Activated naive CD8-positive, alpha-beta T cell treated with anti-CD3 and anti-CD28 coated beads for 36 hours (primary cell): Measurements from ENCODE around the gene SORBS1. TPM values are rescaled to one million over a fixed set of nuclear protein-coding genes. Genes with fewer than 3 reads are reported as not detected.

ENCODE experiments used
- DNase-seq: peaks from one replicate; pipeline ENCODE4 v3.0.0; 2021
- H3K27ac Mint-ChIP-seq: one replicate; pipeline ENCODE4 v1.8.0; 2022; ENCODE audit warnings: mild to moderate bottlenecking, moderate library complexity, mixed read lengths
- H3K27me3 Mint-ChIP-seq: one replicate; pipeline ENCODE4 v1.8.0; 2022; ENCODE audit warnings: mild to moderate bottlenecking, mixed read lengths
- H3K36me3 Mint-ChIP-seq: one replicate; pipeline ENCODE4 v1.8.0; 2021; ENCODE audit warnings: mild to moderate bottlenecking, mixed read lengths
- H3K4me1 Mint-ChIP-seq: one replicate; pipeline ENCODE4 v1.8.0; 2021; ENCODE audit warnings: mixed read lengths
- H3K4me3 Mint-ChIP-seq: one replicate; pipeline ENCODE4 v1.8.0; 2022; ENCODE audit warnings: mild to moderate bottlenecking, moderate library complexity, mixed read lengths
- H3K9me3 Mint-ChIP-seq: one replicate; pipeline ENCODE4 v1.8.0; 2022; ENCODE audit warnings: mixed read lengths
- total RNA-seq, 2 experiments: library from RNA; stranded (reverse); gene quantifications; one replicate each; pipeline ENCODE4 v1.2.3, GENCODE V29; 2021

SORBS1 gene
- total RNA-seq, 2 experiments from 2014 or later = 0.54 to 0.64 TPM

DNA sequence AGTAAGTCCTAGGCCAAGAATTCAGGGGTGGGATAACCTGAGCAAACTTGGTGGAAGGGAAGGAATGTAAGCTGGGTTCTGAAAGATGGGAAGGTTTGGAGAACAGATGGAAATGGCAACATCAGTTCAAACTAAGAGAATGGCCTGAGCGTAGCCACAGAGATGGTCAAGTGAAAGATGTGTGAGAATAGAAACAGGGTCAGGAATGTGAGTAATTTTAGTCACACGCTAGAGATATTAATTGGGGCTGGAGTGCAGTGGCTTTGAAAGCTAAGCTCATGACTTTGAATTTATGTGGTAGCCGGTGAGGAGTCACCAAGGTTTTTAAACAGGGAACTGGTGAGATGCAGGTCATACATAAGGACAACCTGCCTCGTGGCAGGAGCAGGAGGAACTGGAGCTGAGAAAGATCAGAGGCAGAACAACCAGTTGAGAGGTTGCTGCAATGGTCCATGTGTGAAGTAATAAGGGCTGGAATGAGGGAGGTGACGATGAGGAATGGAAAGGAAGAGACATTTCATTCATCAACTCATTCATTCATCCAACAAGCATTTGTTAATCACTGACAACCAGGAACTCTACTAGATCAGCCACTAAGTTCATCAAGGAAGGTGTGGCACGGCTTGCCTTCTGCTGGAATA, 12.9 kb upstream of the SORBS1 start:
- Mint-ChIP-seq H3K9me3 (no peaks in the 10 kb centered on the region), H3K4me1 (no peaks in the 10 kb centered on the region), H3K27me3 (peaks cover 4% of the 10 kb centered on the region), H3K27ac (no peak overlapping the region), H3K36me3 (no peaks in the 10 kb centered on the region), H3K4me3 (no peak overlapping the region)
- no peak for DNase-seq

GRCh38 chr10:95573527-95573926, 12.4 kb upstream of the SORBS1 start:
- H3K27me3 Mint-ChIP-seq = peaks cover under 1% of the 10 kb centered on the region
- no peak overlapping the region for H3K27ac Mint-ChIP-seq

GRCh38 chr10:95572131-95572820, 11.1 kb upstream of the SORBS1 start:
- H3K9me3 Mint-ChIP-seq = no peaks in the 10 kb centered on the region
- no peak overlapping the region for H3K27ac Mint-ChIP-seq
- DNase-seq = no peak
- H3K36me3 Mint-ChIP-seq = no peaks in the 10 kb centered on the region
- H3K27me3 Mint-ChIP-seq = no peaks in the 10 kb centered on the region
- H3K4me1 Mint-ChIP-seq = no peaks in the 10 kb centered on the region
- H3K4me3 Mint-ChIP-seq = no peak overlapping the region

More at GRCh38 chr10:95573527-95573926, 12.4 kb upstream of the SORBS1 start:
- H3K4me3 Mint-ChIP-seq = no peak overlapping the region
- no peak for DNase-seq
- H3K9me3 Mint-ChIP-seq = no peaks in the 10 kb centered on the region
- H3K4me1 Mint-ChIP-seq = no peaks in the 10 kb centered on the region
- no peaks in the 10 kb centered on the region for H3K36me3 Mint-ChIP-seq

GRCh38 chr10:95571390-95571789, 10.2 kb upstream of the SORBS1 start:
- Mint-ChIP-seq H3K4me3 (no peak overlapping the region), H3K36me3 (no peaks in the 10 kb centered on the region)

GRCh38 chr10:95569368-95569767, 8.2 kb upstream of the SORBS1 start:
- no peak for DNase-seq
- Mint-ChIP-seq H3K27ac (no peak overlapping the region), H3K4me1 (no peaks in the 10 kb centered on the region), H3K27me3 (no peaks in the 10 kb centered on the region), H3K4me3 (no peak overlapping the region), H3K9me3 (no peaks in the 10 kb centered on the region), H3K36me3 (no peaks in the 10 kb centered on the region)

More at GRCh38 chr10:95571390-95571789, 10.2 kb upstream of the SORBS1 start:
- no peak for DNase-seq
- Mint-ChIP-seq H3K27me3 (no peaks in the 10 kb centered on the region), H3K27ac (no peak overlapping the region), H3K9me3 (no peaks in the 10 kb centered on the region), H3K4me1 (no peaks in the 10 kb centered on the region)

- no peak for DNase-seq
- no peak overlapping the region for H3K27ac Mint-ChIP-seq
- no peaks in the 10 kb centered on the region for H3K36me3 Mint-ChIP-seq
- no peaks in the 10 kb centered on the region for H3K9me3 Mint-ChIP-seq
- H3K4me1 Mint-ChIP-seq = no peaks in the 10 kb centered on the region
- no peak overlapping the region for H3K4me3 Mint-ChIP-seq
- H3K27me3 Mint-ChIP-seq = no peaks in the 10 kb centered on the region
Observed at GRCh38 chr10:95567903-95568630, 6.9 kb upstream of the SORBS1 start.

DNA sequence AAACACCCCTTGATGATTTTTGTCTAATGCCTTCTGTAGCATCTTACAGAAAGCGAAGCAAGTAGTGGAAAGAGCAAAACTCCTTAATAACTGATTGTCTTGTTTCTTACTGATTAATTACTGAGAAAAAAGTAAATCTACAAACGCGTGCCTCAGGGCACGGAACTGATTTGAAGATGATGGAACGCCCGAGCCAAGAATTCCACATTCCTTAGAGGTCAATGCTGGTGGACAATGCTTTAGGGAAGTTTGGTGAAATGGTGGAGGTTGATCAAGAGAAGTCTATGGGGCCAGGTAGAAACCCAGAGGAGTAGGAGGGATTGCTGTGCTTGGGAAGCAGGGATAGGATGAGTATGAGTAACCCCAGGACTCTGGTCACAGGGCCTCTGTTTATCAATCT, 5.0 kb upstream of the SORBS1 start:
- H3K36me3 Mint-ChIP-seq = no peaks in the 10 kb centered on the region
- H3K27ac Mint-ChIP-seq = no peak overlapping the region
- no peaks in the 10 kb centered on the region for H3K27me3 Mint-ChIP-seq
- no peak overlapping the region for H3K4me3 Mint-ChIP-seq
- H3K9me3 Mint-ChIP-seq = no peaks in the 10 kb centered on the region
- DNase-seq = no peak
- H3K4me1 Mint-ChIP-seq = peaks cover 2% of the 10 kb centered on the region

DNA sequence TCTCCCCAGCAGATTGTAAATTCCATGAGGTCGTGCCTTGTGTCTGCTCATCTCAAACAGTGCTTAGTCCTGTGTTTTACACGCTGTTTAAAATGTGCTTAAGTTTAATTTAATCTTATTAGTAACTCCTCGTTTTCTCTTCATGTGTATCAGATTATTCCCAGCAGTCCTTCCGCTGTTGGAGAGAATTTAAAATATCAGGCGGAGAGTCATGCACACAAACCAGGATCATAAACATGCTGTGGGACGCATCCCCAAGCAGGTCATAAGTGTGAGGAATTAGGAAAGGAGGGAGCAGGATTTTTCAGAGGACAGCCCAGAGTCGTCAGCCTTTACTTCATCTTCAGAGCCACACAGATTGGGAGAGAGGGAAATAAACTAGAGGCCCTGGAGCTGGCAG, 4.2 kb upstream of the SORBS1 start:
- no peaks in the 10 kb centered on the region for H3K9me3 Mint-ChIP-seq
- no peak overlapping the region for H3K4me3 Mint-ChIP-seq
- H3K4me1 Mint-ChIP-seq = peaks cover 5% of the 10 kb centered on the region
- H3K27ac Mint-ChIP-seq = no peak overlapping the region
- no peaks in the 10 kb centered on the region for H3K27me3 Mint-ChIP-seq
- no peak for DNase-seq
- H3K36me3 Mint-ChIP-seq = no peaks in the 10 kb centered on the region

- H3K4me3 Mint-ChIP-seq = no peak overlapping the region
- peaks cover 9% of the 10 kb centered on the region for H3K4me1 Mint-ChIP-seq
- no peaks in the 10 kb centered on the region for H3K9me3 Mint-ChIP-seq
- no peak overlapping the region for H3K27ac Mint-ChIP-seq
- H3K36me3 Mint-ChIP-seq = no peaks in the 10 kb centered on the region
- peaks cover 7% of the 10 kb centered on the region for H3K27me3 Mint-ChIP-seq
- no peak for DNase-seq
Observed at GRCh38 chr10:95564291-95564690, 3.1 kb upstream of the SORBS1 start.

DNA sequence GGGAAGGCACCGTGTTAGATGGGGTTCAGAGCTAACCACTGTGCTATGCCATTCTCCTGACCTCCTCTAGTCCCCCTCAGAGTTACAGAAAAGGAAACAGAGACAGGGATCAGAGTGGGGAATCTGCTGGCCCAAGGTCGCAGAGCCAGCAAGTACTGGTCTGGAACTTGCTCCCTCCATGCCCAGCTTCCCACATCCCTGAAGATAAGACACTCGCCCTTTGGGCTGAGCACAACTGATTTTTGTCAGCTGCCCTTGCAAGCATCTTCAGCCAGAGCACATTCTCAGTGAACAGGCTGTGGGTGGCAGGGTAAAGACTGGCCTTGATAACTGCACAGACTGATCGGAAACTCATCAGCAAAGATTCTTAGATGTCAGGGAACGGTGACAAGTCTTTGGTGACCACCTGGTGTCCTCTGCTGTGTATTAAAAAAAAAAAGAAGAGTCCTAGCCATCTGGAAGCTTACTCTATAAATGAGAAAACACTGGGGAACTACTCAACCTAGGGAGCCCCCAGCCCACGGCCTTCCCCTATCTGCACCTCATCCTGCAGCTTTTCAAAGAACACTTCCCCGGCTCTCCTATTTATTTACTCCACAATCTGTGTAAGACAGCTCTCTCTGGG, 1.3 kb upstream of the SORBS1 start:
- peaks cover 9% of the 10 kb centered on the region for H3K4me1 Mint-ChIP-seq
- no peak overlapping the region for H3K4me3 Mint-ChIP-seq
- peaks cover 7% of the 10 kb centered on the region for H3K27me3 Mint-ChIP-seq
- H3K36me3 Mint-ChIP-seq = no peaks in the 10 kb centered on the region
- no peak overlapping the region for H3K27ac Mint-ChIP-seq
- DNase-seq = no peak
- H3K9me3 Mint-ChIP-seq = no peaks in the 10 kb centered on the region

- Mint-ChIP-seq H3K27me3 (peaks cover 7% of the 10 kb centered on the region), H3K36me3 (no peaks in the 10 kb centered on the region), H3K4me1 (peaks cover 9% of the 10 kb centered on the region), H3K27ac (no peak overlapping the region), H3K4me3 (peak overlapping the region; percentile 75), H3K9me3 (no peaks in the 10 kb centered on the region)
- no peak for DNase-seq
Observed at GRCh38 chr10:95561864-95562177, 650 bp upstream of the SORBS1 start.

GRCh38 chr10:95560278-95561176, 644 bp downstream of the SORBS1 start:
- Mint-ChIP-seq H3K27me3 (peaks cover 7% of the 10 kb centered on the region), H3K4me3 (peak overlapping the region; percentile 95), H3K27ac (peak overlapping the region; percentile 70), H3K36me3 (no peaks in the 10 kb centered on the region), H3K4me1 (peaks cover 9% of the 10 kb centered on the region), H3K9me3 (no peaks in the 10 kb centered on the region)
- peak; percentile 46 for DNase-seq

GRCh38 chr10:95559896-95560277, 1.3 kb downstream of the SORBS1 start:
- peak overlapping the region; percentile 95 for H3K4me3 Mint-ChIP-seq
- no peaks in the 10 kb centered on the region for H3K9me3 Mint-ChIP-seq
- H3K36me3 Mint-ChIP-seq = no peaks in the 10 kb centered on the region
- peaks cover 7% of the 10 kb centered on the region for H3K27me3 Mint-ChIP-seq
- no peak overlapping the region for H3K27ac Mint-ChIP-seq
- peaks cover 9% of the 10 kb centered on the region for H3K4me1 Mint-ChIP-seq
- DNase-seq = no peak

DNA sequence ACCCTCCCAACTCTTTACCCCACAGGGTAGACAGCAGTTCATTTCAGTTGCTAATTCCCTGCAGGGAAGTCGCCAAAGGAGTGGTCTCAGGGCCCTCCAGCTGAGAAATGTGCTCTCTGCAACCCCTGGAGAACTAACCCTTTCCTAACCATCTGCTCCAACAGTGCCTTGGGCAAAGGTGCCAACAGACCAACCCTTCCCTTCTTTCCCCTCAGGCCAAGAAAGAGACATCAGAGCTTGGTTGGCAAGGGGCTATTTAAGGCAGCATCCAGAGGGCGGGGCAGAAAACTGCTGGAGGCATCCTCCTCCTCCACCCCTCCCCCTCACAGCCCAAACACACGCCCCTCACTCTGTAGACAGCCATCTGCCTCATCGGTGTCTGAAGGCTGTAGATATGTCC, 1.7 kb downstream of the SORBS1 start:
- Mint-ChIP-seq H3K4me1 (peaks cover 9% of the 10 kb centered on the region), H3K27me3 (peaks cover 7% of the 10 kb centered on the region), H3K36me3 (no peaks in the 10 kb centered on the region), H3K4me3 (no peak overlapping the region), H3K27ac (no peak overlapping the region), H3K9me3 (no peaks in the 10 kb centered on the region)
- no peak for DNase-seq
